ENCODE measurements around the gene CCDC194. TPM values are rescaled to one million over a fixed set of nuclear protein-coding genes. Genes with fewer than 3 reads are reported as not detected.
A peak's percentile ranks its signal among the peaks of the same experiment; 100 is the strongest.

Gene CCDC194
- total and polyA plus RNA-seq, 4 donors = 0.12 to 0.50 TPM; not detected in 2

DNA sequence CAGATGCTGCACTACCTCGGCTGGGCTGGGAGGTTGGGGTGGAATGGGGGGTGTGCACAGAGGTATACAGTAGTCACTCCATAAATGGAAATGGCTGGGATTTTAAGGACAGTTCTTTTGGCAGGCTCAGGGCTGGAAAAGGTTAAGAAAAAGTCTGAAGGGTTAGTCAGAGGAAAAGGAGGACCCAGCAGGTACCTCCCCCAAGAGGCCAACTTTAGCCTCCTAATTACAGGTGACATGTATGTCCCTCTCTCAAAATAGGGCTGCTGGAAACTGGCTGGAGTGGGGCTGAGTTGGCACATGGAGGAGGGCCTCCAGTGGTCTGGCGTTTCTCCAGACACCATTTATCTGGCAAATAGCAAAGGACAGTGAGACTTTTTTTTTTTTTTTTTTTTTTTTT is 994 bp downstream of the CCDC194 start:
- no peak for TF ChIP-seq HNF4G (IDR thresholded peaks at IDR 0.05)
- no peak for TF ChIP-seq EGR1 (IDR thresholded peaks at IDR 0.05; ENCODE audit: low read depth in 2 of 2)
- TF ChIP-seq, protein P1, sequence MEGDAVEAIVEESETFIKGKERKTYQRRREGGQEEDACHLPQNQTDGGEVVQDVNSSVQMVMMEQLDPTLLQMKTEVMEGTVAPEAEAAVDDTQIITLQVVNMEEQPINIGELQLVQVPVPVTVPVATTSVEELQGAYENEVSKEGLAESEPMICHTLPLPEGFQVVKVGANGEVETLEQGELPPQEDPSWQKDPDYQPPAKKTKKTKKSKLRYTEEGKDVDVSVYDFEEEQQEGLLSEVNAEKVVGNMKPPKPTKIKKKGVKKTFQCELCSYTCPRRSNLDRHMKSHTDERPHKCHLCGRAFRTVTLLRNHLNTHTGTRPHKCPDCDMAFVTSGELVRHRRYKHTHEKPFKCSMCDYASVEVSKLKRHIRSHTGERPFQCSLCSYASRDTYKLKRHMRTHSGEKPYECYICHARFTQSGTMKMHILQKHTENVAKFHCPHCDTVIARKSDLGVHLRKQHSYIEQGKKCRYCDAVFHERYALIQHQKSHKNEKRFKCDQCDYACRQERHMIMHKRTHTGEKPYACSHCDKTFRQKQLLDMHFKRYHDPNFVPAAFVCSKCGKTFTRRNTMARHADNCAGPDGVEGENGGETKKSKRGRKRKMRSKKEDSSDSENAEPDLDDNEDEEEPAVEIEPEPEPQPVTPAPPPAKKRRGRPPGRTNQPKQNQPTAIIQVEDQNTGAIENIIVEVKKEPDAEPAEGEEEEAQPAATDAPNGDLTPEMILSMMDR (IDR thresholded peaks at IDR 0.05; ENCODE audit: low read depth, low read length, missing input control) = no peak
- no peak for TF ChIP-seq RAD21 (IDR thresholded peaks at IDR 0.05)
- TF ChIP-seq, protein P2, sequence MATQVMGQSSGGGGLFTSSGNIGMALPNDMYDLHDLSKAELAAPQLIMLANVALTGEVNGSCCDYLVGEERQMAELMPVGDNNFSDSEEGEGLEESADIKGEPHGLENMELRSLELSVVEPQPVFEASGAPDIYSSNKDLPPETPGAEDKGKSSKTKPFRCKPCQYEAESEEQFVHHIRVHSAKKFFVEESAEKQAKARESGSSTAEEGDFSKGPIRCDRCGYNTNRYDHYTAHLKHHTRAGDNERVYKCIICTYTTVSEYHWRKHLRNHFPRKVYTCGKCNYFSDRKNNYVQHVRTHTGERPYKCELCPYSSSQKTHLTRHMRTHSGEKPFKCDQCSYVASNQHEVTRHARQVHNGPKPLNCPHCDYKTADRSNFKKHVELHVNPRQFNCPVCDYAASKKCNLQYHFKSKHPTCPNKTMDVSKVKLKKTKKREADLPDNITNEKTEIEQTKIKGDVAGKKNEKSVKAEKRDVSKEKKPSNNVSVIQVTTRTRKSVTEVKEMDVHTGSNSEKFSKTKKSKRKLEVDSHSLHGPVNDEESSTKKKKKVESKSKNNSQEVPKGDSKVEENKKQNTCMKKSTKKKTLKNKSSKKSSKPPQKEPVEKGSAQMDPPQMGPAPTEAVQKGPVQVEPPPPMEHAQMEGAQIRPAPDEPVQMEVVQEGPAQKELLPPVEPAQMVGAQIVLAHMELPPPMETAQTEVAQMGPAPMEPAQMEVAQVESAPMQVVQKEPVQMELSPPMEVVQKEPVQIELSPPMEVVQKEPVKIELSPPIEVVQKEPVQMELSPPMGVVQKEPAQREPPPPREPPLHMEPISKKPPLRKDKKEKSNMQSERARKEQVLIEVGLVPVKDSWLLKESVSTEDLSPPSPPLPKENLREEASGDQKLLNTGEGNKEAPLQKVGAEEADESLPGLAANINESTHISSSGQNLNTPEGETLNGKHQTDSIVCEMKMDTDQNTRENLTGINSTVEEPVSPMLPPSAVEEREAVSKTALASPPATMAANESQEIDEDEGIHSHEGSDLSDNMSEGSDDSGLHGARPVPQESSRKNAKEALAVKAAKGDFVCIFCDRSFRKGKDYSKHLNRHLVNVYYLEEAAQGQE (IDR thresholded peaks at IDR 0.05) = no peak
- TF ChIP-seq RXRA (IDR thresholded peaks at IDR 0.05) = no peak
- no peak for TF ChIP-seq NR2F2 (IDR thresholded peaks at IDR 0.05)
- no peak for TF ChIP-seq TAF1 (conservative IDR thresholded peaks at IDR 0.05)
- no peak for TF ChIP-seq GABPA (IDR thresholded peaks at IDR 0.05 in 1 of 2, conservative IDR thresholded peaks at IDR 0.05 in 1 of 2)
- TF ChIP-seq HNF4A (conservative IDR thresholded peaks at IDR 0.05) = no peak
- TF ChIP-seq, protein P3, sequence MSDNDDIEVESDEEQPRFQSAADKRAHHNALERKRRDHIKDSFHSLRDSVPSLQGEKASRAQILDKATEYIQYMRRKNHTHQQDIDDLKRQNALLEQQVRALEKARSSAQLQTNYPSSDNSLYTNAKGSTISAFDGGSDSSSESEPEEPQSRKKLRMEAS (IDR thresholded peaks at IDR 0.05) = no peak
- TF ChIP-seq JUND (IDR thresholded peaks at IDR 0.05) = no peak
- H3K9ac ChIP-seq (ENCODE audit: low read depth in 1 of 2, low read length in 2 of 2) = no peak overlapping the region

DNA sequence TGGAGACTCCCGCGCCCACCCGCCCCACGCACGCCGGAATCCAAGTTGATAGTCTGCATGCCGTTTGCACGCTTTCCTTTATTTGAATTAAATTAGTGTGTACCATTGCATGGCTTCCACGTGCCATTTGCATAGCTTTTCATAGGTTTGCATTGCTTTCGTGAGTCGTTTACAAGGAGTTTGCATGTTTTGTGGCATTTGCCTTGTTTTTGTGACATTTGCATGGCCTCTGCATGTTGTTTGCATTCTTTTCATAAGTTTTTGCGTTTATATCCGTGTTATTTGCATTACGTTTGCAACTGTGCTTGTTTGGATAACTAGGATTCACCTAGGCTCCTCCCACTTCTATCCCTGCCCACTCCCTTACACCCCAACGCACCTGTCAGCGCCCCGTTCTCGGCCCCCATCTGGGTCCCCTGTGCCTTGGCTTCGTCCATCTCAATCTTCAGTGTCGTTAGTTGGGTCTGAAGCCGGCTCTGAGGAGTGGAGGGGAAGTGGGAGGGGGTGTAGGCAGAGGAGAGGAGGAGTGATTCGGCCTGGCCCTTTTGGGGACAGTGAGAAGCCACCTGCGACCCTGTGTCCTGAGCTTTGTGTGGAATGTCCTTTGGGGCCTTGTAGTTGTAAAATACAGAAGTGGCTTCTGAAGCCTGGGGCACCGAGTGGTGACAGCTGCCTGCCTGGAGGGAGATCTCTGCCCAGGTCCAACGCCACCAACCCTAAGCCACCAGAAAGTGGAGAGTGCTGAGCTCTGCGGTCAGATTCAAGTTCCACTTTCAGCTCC is 2.4 kb downstream of the CCDC194 start:
- TF ChIP-seq YY1 (IDR thresholded peaks at IDR 0.05) (no peak), TAF1 (conservative IDR thresholded peaks at IDR 0.05) (no peak), RAD21 (IDR thresholded peaks at IDR 0.05) (no peak), FOXA2 (IDR thresholded peaks at IDR 0.05) (no peak), EGR1 (IDR thresholded peaks at IDR 0.05; ENCODE audit: low read depth in 2 of 2) (no peak), NR2F2 (IDR thresholded peaks at IDR 0.05) (no peak), FOXA1 (IDR thresholded peaks at IDR 0.05) (no peak), HNF4A (conservative IDR thresholded peaks at IDR 0.05) (no peak), RXRA (IDR thresholded peaks at IDR 0.05) (no peak), HNF4G (IDR thresholded peaks at IDR 0.05) (no peak)
- TF ChIP-seq, protein P1 (IDR thresholded peaks at IDR 0.05; ENCODE audit: low read depth, low read length, missing input control) = no peak
- TF ChIP-seq, protein P4, sequence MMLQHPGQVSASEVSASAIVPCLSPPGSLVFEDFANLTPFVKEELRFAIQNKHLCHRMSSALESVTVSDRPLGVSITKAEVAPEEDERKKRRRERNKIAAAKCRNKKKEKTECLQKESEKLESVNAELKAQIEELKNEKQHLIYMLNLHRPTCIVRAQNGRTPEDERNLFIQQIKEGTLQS (IDR thresholded peaks at IDR 0.05) = no peak
- TF ChIP-seq, protein P3 (IDR thresholded peaks at IDR 0.05) = no peak
- TF ChIP-seq, protein P5, sequence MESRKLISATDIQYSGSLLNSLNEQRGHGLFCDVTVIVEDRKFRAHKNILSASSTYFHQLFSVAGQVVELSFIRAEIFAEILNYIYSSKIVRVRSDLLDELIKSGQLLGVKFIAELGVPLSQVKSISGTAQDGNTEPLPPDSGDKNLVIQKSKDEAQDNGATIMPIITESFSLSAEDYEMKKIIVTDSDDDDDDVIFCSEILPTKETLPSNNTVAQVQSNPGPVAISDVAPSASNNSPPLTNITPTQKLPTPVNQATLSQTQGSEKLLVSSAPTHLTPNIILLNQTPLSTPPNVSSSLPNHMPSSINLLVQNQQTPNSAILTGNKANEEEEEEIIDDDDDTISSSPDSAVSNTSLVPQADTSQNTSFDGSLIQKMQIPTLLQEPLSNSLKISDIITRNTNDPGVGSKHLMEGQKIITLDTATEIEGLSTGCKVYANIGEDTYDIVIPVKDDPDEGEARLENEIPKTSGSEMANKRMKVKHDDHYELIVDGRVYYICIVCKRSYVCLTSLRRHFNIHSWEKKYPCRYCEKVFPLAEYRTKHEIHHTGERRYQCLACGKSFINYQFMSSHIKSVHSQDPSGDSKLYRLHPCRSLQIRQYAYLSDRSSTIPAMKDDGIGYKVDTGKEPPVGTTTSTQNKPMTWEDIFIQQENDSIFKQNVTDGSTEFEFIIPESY (IDR thresholded peaks at IDR 0.05) = no peak
- Histone ChIP-seq H3K4me3 (ENCODE audit: low read depth in 1 of 3, low read length in 3 of 3) (peak overlapping the region in 2 of 3 donors; percentile 30 to 49), H3K27ac (ENCODE audit: low read depth in 1 of 2, low read length in 2 of 2) (no peak overlapping the region), H3K9me3 (ENCODE audit: control insufficient read depth in 4 of 4, low read length in 3 of 4) (no peaks in the 10 kb centered on the region), H3K4me1 (ENCODE audit: control insufficient read depth in 4 of 4, insufficient read depth in 4 of 4, low read length in 3 of 4) (peaks cover 1 to 19% (median 9%) of the 10 kb centered on the region in 4 donors), H3K27me3 (ENCODE audit: control insufficient read depth in 4 of 4, insufficient read depth in 4 of 4, low read length in 3 of 4) (peaks cover 0 to 4% (median 0%) of the 10 kb centered on the region in 4 donors), H3K36me3 (ENCODE audit: control insufficient read depth in 4 of 4, insufficient read depth in 3 of 4, low read depth in 1 of 4, low read length in 3 of 4) (no peaks in the 10 kb centered on the region), H3K9ac (ENCODE audit: low read depth in 1 of 2, low read length in 2 of 2) (no peak overlapping the region)
- WGBS = 12% methylated on average over 26 of the region's 26 CpGs
- DNase-seq (ENCODE audit: low spot score) = no peak

More for the DNA sequence above, 994 bp downstream of the CCDC194 start:
- H3K9me3 ChIP-seq (ENCODE audit: control insufficient read depth in 4 of 4, low read length in 3 of 4) = no peaks in the 10 kb centered on the region
- peaks cover 0 to 6% (median 2%) of the 10 kb centered on the region in 4 donors for H3K36me3 ChIP-seq (ENCODE audit: control insufficient read depth in 4 of 4, insufficient read depth in 3 of 4, low read depth in 1 of 4, low read length in 3 of 4)
- no peak overlapping the region for H3K4me3 ChIP-seq (ENCODE audit: low read depth in 1 of 3, low read length in 3 of 3)
- no peak overlapping the region for H3K27ac ChIP-seq (ENCODE audit: low read depth in 1 of 2, low read length in 2 of 2)
- DNase-seq (ENCODE audit: low spot score) = no peak
- peaks cover 0 to 4% (median 0%) of the 10 kb centered on the region in 4 donors for H3K27me3 ChIP-seq (ENCODE audit: control insufficient read depth in 4 of 4, insufficient read depth in 4 of 4, low read length in 3 of 4)
- WGBS = 41% methylated on average over 2 of the region's 2 CpGs
- peaks cover 1 to 19% (median 9%) of the 10 kb centered on the region in 4 donors for H3K4me1 ChIP-seq (ENCODE audit: control insufficient read depth in 4 of 4, insufficient read depth in 4 of 4, low read length in 3 of 4)
